Hepatocyte (in vitro differentiated cells): ENCODE results near the gene CARM1. TPM values are rescaled to one million over a fixed set of nuclear protein-coding genes. Genes with fewer than 3 reads are reported as not detected.
A peak's percentile ranks its signal among the peaks of the same experiment; 100 is the strongest.

Source experiments
- DNase-seq: peaks from one replicate; pipeline ENCODE4 v3.0.0-alpha.2; 2016; ENCODE audit warnings: low spot score
- H2AFZ ChIP-seq: fragments of 200-600 bp; sonication (generic); 2 replicates; pipeline ENCODE4 v1.6.0; 2016; ENCODE audit warnings: antibody characterized with exemption, mild to moderate bottlenecking
- H3K27ac ChIP-seq: fragments of 200-600 bp; sonication (generic); 2 replicates; pipeline ENCODE4 v1.5.1; 2016; ENCODE audit warnings: mild to moderate bottlenecking
- H3K27me3 ChIP-seq: fragments of 200-600 bp; sonication (generic); 2 replicates; pipeline ENCODE4 v1.6.1; 2016
- H3K36me3 ChIP-seq: fragments of 200-600 bp; sonication (generic); replicated peaks from 2 replicates; pipeline ENCODE4 v1.5.1; 2016; ENCODE audit warnings: low read depth; ENCODE audit not compliant: insufficient read depth
- H3K4me1 ChIP-seq: fragments of 200-600 bp; sonication (generic); 2 replicates; pipeline ENCODE4 v1.5.1; 2016; ENCODE audit warnings: mild to moderate bottlenecking, moderate library complexity; ENCODE audit not compliant: insufficient read depth
- H3K4me2 ChIP-seq: fragments of 200-600 bp; sonication (generic); 2 replicates; pipeline ENCODE4 v1.6.0; 2016
- H3K4me3 ChIP-seq: fragments of 200-600 bp; sonication (generic); 2 replicates; pipeline ENCODE4 v1.5.1; 2016; ENCODE audit warnings: mild to moderate bottlenecking
- H3K79me2 ChIP-seq: fragments of 200-600 bp; sonication (generic); 2 replicates; pipeline ENCODE4 v1.6.0; 2017; ENCODE audit warnings: mild to moderate bottlenecking
- H3K9me2 ChIP-seq: fragments of 200-600 bp; sonication (generic); replicated peaks from 2 replicates; pipeline ENCODE4 v1.6.0; 2017; ENCODE audit warnings: mild to moderate bottlenecking; ENCODE audit not compliant: insufficient read depth
- H3K9me3 ChIP-seq: fragments of 200-600 bp; sonication (generic); 2 replicates; pipeline ENCODE4 v1.5.1; 2016; ENCODE audit warnings: low read depth, mild to moderate bottlenecking
- H4K20me1 ChIP-seq: fragments of 200-600 bp; sonication (generic); 2 replicates; pipeline ENCODE4 v1.6.0; 2016; ENCODE audit warnings: mild to moderate bottlenecking; ENCODE audit not compliant: insufficient read depth, poor library complexity, severe bottlenecking
- EZH2 ChIP-seq: fragments of 200-600 bp; sonication (generic); IDR thresholded peaks from 2 replicates; pipeline ENCODE4 v1.6.1; 2016; ENCODE audit warnings: antibody characterized with exemption, mild to moderate bottlenecking, borderline replicate concordance
- EZH2phosphoT487 ChIP-seq: fragments of 200-600 bp; sonication (generic); IDR thresholded peaks from one replicate; pipeline ENCODE4 v1.6.1; 2018; ENCODE audit warnings: antibody characterized with exemption, mild to moderate bottlenecking, low read depth, moderate library complexity; ENCODE audit not compliant: unreplicated experiment, severe bottlenecking
- WGBS: methylation state at CpG from one replicate; pipeline ENCODE4 v1.1.6; 2016; ENCODE audit warnings: low lambda C conversion rate; ENCODE audit errors: missing lambda C conversion rate; 5-methylcytosine and 5-hydroxymethylcytosine counted together
- polyA plus RNA-seq: library from polyadenylated mRNA; unstranded; fragments of >200 nt; fragmentation: Nextera tagmentation; extraction: Ambion mirVana; gene quantifications from 2 replicates; pipeline ENCODE4 v1.2.1, GENCODE V29; 2016
- total RNA-seq: library from RNA; depleted of rRNA; stranded (reverse); fragments of >200 nt; gene quantifications from 2 replicates; pipeline ENCODE4 v1.2.3, GENCODE V29; 2014
- TF ChIP-seq, protein P1 (sequence below): fragments of 200-600 bp; sonication (generic); IDR thresholded peaks from 2 replicates; pipeline ENCODE4 v1.5.1; 2016; ENCODE audit warnings: antibody characterized with exemption, mild to moderate bottlenecking; ENCODE audit not compliant: poor library complexity

CARM1 gene
- total and polyA plus RNA-seq, 2 experiments from 2014 or later, result 34.3 to 45.7 TPM

DNA sequence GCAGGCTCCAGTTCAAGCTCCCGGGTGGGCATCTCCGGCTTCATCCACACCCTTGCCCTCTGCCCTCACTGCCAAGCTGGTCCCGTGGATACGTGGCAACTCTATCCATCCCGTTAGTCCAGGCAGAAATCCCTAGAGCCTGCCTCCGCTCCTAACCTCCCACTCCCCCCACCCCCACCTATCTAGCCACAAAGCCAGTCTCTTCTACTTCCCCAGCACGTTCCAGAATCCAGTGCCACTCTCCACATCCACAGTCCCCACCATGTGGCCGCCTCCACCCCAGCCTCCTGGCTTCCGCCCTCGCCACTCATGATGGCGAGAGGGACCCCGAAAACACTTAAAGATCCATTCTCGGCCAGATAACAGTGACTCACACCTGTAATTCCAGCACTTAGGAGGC lies 53.2 kb downstream of the CARM1 start:
- peaks cover 7% of the 10 kb centered on the region for H3K4me1 ChIP-seq
- TF ChIP-seq EZH2phosphoT487, result no peak
- no peak for TF ChIP-seq EZH2
- TF ChIP-seq, protein P1, sequence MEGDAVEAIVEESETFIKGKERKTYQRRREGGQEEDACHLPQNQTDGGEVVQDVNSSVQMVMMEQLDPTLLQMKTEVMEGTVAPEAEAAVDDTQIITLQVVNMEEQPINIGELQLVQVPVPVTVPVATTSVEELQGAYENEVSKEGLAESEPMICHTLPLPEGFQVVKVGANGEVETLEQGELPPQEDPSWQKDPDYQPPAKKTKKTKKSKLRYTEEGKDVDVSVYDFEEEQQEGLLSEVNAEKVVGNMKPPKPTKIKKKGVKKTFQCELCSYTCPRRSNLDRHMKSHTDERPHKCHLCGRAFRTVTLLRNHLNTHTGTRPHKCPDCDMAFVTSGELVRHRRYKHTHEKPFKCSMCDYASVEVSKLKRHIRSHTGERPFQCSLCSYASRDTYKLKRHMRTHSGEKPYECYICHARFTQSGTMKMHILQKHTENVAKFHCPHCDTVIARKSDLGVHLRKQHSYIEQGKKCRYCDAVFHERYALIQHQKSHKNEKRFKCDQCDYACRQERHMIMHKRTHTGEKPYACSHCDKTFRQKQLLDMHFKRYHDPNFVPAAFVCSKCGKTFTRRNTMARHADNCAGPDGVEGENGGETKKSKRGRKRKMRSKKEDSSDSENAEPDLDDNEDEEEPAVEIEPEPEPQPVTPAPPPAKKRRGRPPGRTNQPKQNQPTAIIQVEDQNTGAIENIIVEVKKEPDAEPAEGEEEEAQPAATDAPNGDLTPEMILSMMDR, result no peak
- no peak overlapping the region for H3K27ac ChIP-seq
- no peaks in the 10 kb centered on the region for H3K36me3 ChIP-seq
- H3K27me3 ChIP-seq, result no peaks in the 10 kb centered on the region
- no peaks in the 10 kb centered on the region for H3K9me3 ChIP-seq
- no peak for DNase-seq
- no peak overlapping the region for H3K4me3 ChIP-seq
- no peaks in the 10 kb centered on the region for H3K9me2 ChIP-seq
- H3K4me2 ChIP-seq, result no peak overlapping the region
- WGBS, result 92% methylated on average over 6 of the region's 13 CpGs
- H3K79me2 ChIP-seq, result peaks cover 28% of the 10 kb centered on the region
- no peaks in the 10 kb centered on the region for H4K20me1 ChIP-seq
- H2AFZ ChIP-seq, result no peak overlapping the region

DNA sequence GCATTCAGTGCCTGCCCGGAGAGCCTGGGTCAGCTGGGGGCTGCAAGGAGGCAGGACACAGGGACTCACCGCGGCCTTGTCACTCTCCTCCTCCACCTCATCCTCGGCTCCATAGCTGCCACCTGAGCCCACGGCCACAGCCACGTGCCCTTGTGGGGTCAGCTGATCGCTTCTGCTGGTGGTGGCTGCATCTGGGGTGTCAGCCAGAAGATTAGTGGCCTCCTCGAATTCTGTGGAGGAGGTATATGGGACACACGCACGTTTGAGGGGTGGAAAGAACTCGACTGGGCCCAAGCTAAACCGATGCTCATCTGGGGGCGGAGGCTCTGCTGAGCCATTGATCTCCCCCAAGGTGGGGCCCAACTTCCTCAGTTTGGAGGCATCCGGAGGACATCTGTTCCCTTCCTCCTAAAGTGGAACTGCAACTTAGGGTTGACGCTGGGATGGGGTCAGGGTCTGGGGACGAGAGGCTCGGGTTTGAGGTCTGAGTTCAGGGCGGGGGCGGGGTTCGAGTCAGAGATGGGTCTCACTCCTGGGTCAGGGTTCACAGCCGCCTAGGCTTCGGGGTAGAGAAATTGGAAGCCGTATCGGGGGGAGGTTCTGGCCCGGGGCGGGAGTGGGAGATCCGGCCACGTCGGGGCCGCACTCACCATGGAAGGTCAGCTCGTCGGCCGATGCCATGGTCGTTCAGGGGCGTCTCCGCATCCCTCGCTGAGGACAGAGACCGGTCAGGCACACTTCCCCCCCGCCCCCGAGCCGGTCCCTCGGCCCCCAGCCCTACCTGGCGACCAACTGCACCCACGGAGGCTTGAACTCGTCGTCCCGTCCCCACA lies 56.6 kb downstream of the CARM1 start:
- peak overlapping the region; percentile 62 for H3K27ac ChIP-seq
- no peak for DNase-seq
- peak overlapping the region; percentile 60 for H2AFZ ChIP-seq

DNA sequence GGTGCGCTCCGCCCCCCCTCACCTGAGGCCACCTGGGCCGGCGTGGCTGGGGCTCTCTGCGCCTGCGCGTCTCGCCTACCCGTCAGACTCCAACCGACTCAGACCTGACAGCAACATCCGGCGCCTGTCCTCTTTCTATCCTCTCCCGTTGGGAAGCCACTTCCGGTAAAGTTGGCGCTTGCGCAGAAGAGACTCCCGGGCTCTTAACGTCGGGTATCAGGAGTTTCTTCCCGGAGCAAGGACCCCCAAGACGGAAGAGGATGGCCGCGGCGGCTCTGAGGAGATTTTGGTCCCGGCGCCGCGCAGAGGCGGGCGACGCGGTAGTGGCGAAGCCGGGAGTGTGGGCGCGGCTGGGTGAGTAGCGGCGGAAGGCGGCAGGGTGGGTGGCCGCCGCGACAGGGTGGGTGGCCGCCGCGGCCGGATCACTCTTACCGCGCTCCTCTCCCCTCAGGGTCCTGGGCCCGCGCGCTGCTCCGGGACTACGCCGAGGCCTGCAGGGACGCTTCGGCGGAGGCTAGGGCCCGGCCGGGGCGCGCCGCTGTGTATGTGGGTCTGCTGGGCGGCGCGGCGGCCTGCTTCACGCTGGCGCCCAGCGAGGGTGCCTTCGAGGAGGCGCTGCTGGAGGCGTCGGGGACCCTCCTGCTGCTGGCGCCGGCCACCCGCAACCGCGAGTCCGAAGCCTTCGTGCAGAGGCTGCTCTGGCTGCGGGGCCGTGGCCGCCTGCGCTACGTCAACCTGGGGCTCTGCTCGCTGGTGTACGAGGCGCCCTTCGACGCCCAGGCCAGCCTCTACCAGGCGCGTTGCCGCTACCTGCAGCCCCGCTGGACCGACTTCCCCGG lies 57.4 kb downstream of the CARM1 start, which contains the start of the genes TIMM29 and YIPF2:
TSS of gene TIMM29 (plus strand) at position 249 of the 839 bp plus-strand sequence. CDS start at position 261, 12 bp downstream.
TSS of gene YIPF2 (minus strand) at position 77 of the 839 bp plus-strand sequence. CDS start 229 bp downstream, outside the sequence.
- Histone ChIP-seq H3K4me2 (peak within 1 kb of the TSS; percentile 97), H3K27ac (peak within 1 kb of the TSS; percentile 76), H2AFZ (peak within 1 kb of the TSS; percentile 60), H3K4me3 (peak within 1 kb of the TSS; percentile 65), H3K9me2 (no peaks in the 10 kb centered on the region), H4K20me1 (peaks cover 4% of the 10 kb centered on the region), H3K79me2 (peaks cover 65% of the 10 kb centered on the region), H3K36me3 (no peaks in the 10 kb centered on the region), H3K9me3 (no peaks in the 10 kb centered on the region), H3K27me3 (no peaks in the 10 kb centered on the region), H3K4me1 (peaks cover 12% of the 10 kb centered on the region)
- TF ChIP-seq, protein P1, result no peak
- 3% methylated on average over 54 of the region's 96 CpGs for WGBS
- peak; percentile 99 for DNase-seq

More for the DNA sequence above, 56.6 kb downstream of the CARM1 start:
- Histone ChIP-seq H3K4me3 (peak overlapping the region; percentile 54), H3K79me2 (peaks cover 60% of the 10 kb centered on the region), H3K4me2 (peak overlapping the region; percentile 97), H4K20me1 (peaks cover 4% of the 10 kb centered on the region), H3K9me3 (no peaks in the 10 kb centered on the region), H3K4me1 (peaks cover 12% of the 10 kb centered on the region), H3K36me3 (no peaks in the 10 kb centered on the region), H3K9me2 (no peaks in the 10 kb centered on the region), H3K27me3 (no peaks in the 10 kb centered on the region)
- TF ChIP-seq, protein P1, result no peak
- no peak for TF ChIP-seq EZH2
- 32% methylated on average over 20 of the region's 47 CpGs for WGBS
